Psoas muscle (tissue), 8 donors: ENCODE results near the gene CFAP57. TPM values are rescaled to one million over a fixed set of nuclear protein-coding genes. Genes with fewer than 3 reads are reported as not detected.

Source experiments
- ATAC-seq, 4 donors: fragments of 200-7000 bp; cut with Tn5 transposase; one replicate each; pipeline ENCODE4 v1.9.1; 2020; ENCODE audit warnings: moderate library complexity in 3 of 4, mild to moderate bottlenecking in 2 of 4
- DNase-seq, 2 donors: peaks; one replicate each; pipeline ENCODE4 v3.0.0-alpha.2; 2020
- H3K27ac ChIP-seq: fragments of 200-600 bp; one replicate; pipeline ENCODE4 v1.8.0; 2022
- H3K27me3 ChIP-seq, 3 donors: fragments of 200-600 bp in 1 of 3; one replicate each; pipeline versions ENCODE4 v1.6.1 to v1.8.0; 2013 to 2022; ENCODE audit warnings: low read length in 2 of 3, mild to moderate bottlenecking in 2 of 3, moderate library complexity in 1 of 3; ENCODE audit not compliant: insufficient read depth in 3 of 3
- H3K36me3 ChIP-seq, 2 donors: fragments of 200-600 bp in 1 of 2; one replicate each; pipeline versions ENCODE4 v1.6.1 to v1.8.0; 2013 to 2022; ENCODE audit warnings: low read depth in 1 of 2, mild to moderate bottlenecking in 1 of 2, moderate library complexity in 1 of 2; ENCODE audit not compliant: insufficient read depth in 1 of 2
- H3K4me1 ChIP-seq: fragments of 200-600 bp; one replicate; pipeline ENCODE4 v1.8.0; 2022
- H3K4me3 ChIP-seq: fragments of 200-600 bp; one replicate; pipeline ENCODE4 v1.8.0; 2022; ENCODE audit warnings: mild to moderate bottlenecking
- H3K9me3 ChIP-seq: fragments of 200-600 bp; one replicate; pipeline ENCODE4 v1.8.0; 2022
- CTCF ChIP-seq: fragments of 200-600 bp; IDR thresholded peaks from one replicate; pipeline ENCODE4 v1.8.0; 2022; ENCODE audit warnings: antibody characterized with exemption
- WGBS, 3 donors: extraction: QIAGEN DNeasy Blood & Tissue Kit; methylation state at CpG; one replicate each; pipeline versions ENCODE4 v1.1.6 to v1.1.7; 2013; 5-methylcytosine and 5-hydroxymethylcytosine counted together
- intact Hi-C, 2 donors: fragments of 100-400 bp; cut with DNase I; formaldehyde crosslinking; loops; one replicate each; pipeline versions ENCODE4 v1.11.0 to v1.14.2; 2022
- polyA plus RNA-seq, 3 donors: library from polyadenylated mRNA; stranded (reverse); fragments of 200-250 nt; gene quantifications; one replicate each; pipeline ENCODE4 v1.2.3, GENCODE V29; 2013
- total RNA-seq, 4 donors: library from RNA; stranded (reverse); fragmentation: NEBNext Ultra II Directional in 2 of 4; extraction: Animal tissue kit (Norgen Biotek cat#: 25700) in 2 of 4; gene quantifications; one replicate each; pipeline versions ENCODE4 v1.2.1 to v1.2.4, GENCODE V29; 2021 to 2023
- donor health status: healthy with polysubstance abuse.
- donor health status: DM: no; HTN: no; CAD: no; lungs with moderate emphysema.
- donor health status: Bipolar disorder and iron deficiency.
- donor health status: healthy.
- donor health status: DM: yes; HTN: yes; CAD: no.
- donor health status: DM: no; HTN: no; CAD: no.
- donor health status: DM: no; HTN: no; CAD: no.
- donor health status: DM: yes; HTN: yes; CAD: no.

The CFAP57 gene
- total and polyA plus RNA-seq, 7 donors, result 0.04 to 0.26 (median 0.11) TPM; not detected in 3

GRCh38 chr1:43276673-43277072 is 104.5 kb downstream of the CFAP57 start:
- intact Hi-C loops, result no loop called here
- WGBS, 3 donors, result 42 to 44% (median 44%) methylated on average over 7 of the region's 7 CpGs
- Histone ChIP-seq H3K4me1 (no peaks in the 10 kb centered on the region), H3K9me3 (no peaks in the 10 kb centered on the region), H3K27ac (no peak overlapping the region), H3K27me3 (peaks cover 0 to 18% (median 2%) of the 10 kb centered on the region in 3 donors), H3K36me3 (no peaks in the 10 kb centered on the region), H3K4me3 (no peak overlapping the region)
- no peak for TF ChIP-seq CTCF
- ATAC-seq, result no peak
- no peak for DNase-seq

- H3K27me3 ChIP-seq, result peaks cover 0 to 11% (median 2%) of the 10 kb centered on the region in 3 donors
- no peak overlapping the region for H3K4me3 ChIP-seq
- no peak overlapping the region for H3K27ac ChIP-seq
- 78 to 85% (median 79%) methylated on average over 7 of the region's 7 CpGs for WGBS, 3 donors
- no peaks in the 10 kb centered on the region for H3K4me1 ChIP-seq
- no peaks in the 10 kb centered on the region for H3K36me3 ChIP-seq
- ATAC-seq, result no peak
- no peak for DNase-seq
- intact Hi-C loops, result no loop called here
- no peaks in the 10 kb centered on the region for H3K9me3 ChIP-seq
- no peak for TF ChIP-seq CTCF
Measured at GRCh38 chr1:43277116-43277876, 105.2 kb downstream of the CFAP57 start.

GRCh38 chr1:43279161-43279560 is 107.0 kb downstream of the CFAP57 start:
- DNase-seq (no peak), ATAC-seq (no peak)
- H3K27me3 ChIP-seq, result peaks cover 0 to 6% (median 0%) of the 10 kb centered on the region in 3 donors
- H3K36me3 ChIP-seq, result no peaks in the 10 kb centered on the region
- H3K27ac ChIP-seq, result no peak overlapping the region
- no peaks in the 10 kb centered on the region for H3K9me3 ChIP-seq
- no peaks in the 10 kb centered on the region for H3K4me1 ChIP-seq
- 89 to 93% (median 92%) methylated on average over 5 of the region's 5 CpGs for WGBS, 3 donors
- no peak for TF ChIP-seq CTCF
- H3K4me3 ChIP-seq, result no peak overlapping the region
- intact Hi-C loops, result no loop called here

- Histone ChIP-seq H3K36me3 (no peaks in the 10 kb centered on the region), H3K9me3 (no peaks in the 10 kb centered on the region), H3K27me3 (peaks cover 0 to 6% (median 0%) of the 10 kb centered on the region in 3 donors), H3K27ac (no peak overlapping the region), H3K4me1 (no peaks in the 10 kb centered on the region), H3K4me3 (no peak overlapping the region)
- no peak for DNase-seq
- no peak for TF ChIP-seq CTCF
- ATAC-seq, result no peak
- intact Hi-C loops, result no loop called here
- 81 to 89% (median 86%) methylated on average over 5 to 6 of the region's 6 CpGs for WGBS, 3 donors
Measured at GRCh38 chr1:43279666-43280065, 107.5 kb downstream of the CFAP57 start.
